AG09319 (cell line): ENCODE measurements around the gene FECH.

Source experiments
- DNase-seq: peaks from one replicate; pipeline ENCODE4 v3.0.0-alpha.2; 2010; ENCODE audit warnings: low read depth; ENCODE audit errors: extremely low read depth
- TF ChIP-seq, protein P1 (sequence below): IDR thresholded peaks from 2 replicates; pipeline ENCODE4 v1.5.1; 2011; ENCODE audit warnings: low read depth, mild to moderate bottlenecking, inconsistent platforms, low read length, moderate library complexity

The FECH gene

DNA sequence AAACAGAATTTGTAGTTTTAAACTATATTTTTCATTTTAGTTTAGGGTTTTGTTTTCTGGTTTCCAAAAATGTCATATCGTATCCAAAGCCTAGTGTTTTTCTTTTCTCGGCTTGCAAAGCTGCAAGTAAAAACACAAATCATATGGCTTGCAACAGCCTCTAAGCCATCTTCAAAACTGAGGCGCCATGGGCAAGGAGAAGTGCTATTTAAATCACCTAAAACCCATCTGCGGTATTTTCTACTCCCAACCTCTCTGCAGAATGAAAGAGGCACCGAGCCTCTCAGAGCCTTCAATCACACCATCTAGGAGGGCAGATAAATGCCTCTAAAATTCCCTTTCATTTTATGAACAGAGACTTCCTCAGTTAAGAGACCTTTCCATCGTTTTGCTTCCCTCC, 25.2 kb downstream of the FECH start:
- DNase-seq = no peak
- TF ChIP-seq, protein P1, sequence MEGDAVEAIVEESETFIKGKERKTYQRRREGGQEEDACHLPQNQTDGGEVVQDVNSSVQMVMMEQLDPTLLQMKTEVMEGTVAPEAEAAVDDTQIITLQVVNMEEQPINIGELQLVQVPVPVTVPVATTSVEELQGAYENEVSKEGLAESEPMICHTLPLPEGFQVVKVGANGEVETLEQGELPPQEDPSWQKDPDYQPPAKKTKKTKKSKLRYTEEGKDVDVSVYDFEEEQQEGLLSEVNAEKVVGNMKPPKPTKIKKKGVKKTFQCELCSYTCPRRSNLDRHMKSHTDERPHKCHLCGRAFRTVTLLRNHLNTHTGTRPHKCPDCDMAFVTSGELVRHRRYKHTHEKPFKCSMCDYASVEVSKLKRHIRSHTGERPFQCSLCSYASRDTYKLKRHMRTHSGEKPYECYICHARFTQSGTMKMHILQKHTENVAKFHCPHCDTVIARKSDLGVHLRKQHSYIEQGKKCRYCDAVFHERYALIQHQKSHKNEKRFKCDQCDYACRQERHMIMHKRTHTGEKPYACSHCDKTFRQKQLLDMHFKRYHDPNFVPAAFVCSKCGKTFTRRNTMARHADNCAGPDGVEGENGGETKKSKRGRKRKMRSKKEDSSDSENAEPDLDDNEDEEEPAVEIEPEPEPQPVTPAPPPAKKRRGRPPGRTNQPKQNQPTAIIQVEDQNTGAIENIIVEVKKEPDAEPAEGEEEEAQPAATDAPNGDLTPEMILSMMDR = no peak

- TF ChIP-seq, protein P1 = no peak
- DNase-seq = no peak
Observed at GRCh38 chr18:57559314-57559713, 27.2 kb downstream of the FECH start.

GRCh38 chr18:57555134-57555533, 31.4 kb downstream of the FECH start:
- no peak for DNase-seq

GRCh38 chr18:57550510-57550909, 36.0 kb downstream of the FECH start:
- no peak for DNase-seq
- TF ChIP-seq, protein P1 = no peak

More at GRCh38 chr18:57555134-57555533, 31.4 kb downstream of the FECH start:
- TF ChIP-seq, protein P1 = no peak

DNA sequence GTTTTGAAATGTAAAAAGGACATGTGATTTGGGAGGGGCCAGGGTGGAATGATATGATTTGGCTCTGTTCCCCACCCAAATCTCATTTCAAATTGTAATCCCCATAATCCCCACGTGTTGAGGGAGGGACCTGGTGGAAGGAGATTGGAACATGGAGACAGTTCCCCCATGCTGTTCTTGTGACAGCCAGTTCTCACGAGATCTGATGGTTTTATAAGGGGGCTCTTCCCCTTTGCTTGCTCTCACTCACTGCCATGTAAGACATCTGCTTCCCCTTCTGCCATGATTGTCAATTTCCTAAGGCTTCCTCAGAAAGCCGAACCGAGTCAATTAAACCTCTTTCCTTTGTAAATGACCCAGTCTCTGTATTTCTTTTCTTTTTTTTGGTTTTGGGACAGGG, 39.2 kb downstream of the FECH start:
- TF ChIP-seq, protein P1 = no peak
- no peak for DNase-seq

DNA sequence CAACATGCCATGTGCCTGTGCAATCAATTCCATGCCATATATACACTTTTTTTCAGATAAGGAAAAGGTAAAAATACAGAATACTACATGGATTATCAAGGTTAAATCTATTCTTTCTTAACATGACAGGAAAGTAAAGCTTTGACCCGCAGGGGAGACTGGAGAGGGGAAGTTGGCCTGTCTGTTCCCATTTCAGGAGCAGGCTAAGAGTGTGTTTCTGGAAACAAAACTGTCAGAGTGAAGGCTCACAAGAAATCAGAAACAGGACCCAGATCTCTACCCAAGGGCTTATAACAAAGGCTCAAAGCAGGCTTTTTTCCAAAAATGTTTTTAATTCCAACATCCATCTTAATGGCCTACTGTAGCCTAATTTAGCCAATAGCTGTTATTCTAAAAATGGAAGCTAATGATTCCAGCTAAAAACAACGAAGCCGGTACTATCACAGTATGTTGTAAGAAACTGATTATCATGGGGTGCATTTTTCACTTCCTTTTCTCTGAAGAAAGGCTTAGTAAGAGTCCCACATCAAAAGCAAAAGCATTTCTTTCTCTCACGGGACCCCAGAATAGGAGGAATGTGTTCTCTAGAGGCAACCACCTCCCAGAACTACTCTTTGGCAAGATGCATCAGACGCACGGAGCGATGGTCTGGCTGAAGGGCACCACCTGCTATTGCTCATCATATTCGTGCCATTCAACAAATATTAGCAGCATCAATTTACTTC, 41.4 kb downstream of the FECH start:
- TF ChIP-seq, protein P1 = no peak
- no peak for DNase-seq

DNA sequence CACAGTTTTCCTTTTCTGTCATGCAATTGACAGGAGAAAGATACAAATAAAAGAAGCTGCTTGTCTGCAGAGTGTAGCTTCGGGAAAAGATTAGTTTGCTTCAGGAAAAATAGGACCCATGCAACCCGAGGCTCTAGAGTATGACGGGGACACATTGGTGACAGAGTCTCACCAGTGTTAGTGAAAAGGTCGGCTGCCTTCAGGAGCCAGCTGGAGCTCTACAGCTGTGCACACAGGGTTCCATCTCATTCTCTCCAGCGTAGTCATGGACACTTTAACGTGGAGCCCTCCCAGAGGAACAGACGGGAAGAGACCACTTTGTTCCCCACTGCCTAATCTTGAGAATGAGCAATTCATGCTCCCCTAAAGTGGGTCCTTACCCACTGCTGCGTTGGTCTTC, 42.9 kb downstream of the FECH start:
- TF ChIP-seq, protein P1 = no peak
- no peak for DNase-seq
